ENCODE results near the gene NOS3.

- TF ChIP-seq ZNF431 (CRISPR knock-in tag; IDR thresholded peaks at IDR 0.05), result no peak
- TF ChIP-seq KAT8 (IDR thresholded peaks at IDR 0.05; ENCODE audit: low read depth), result no peak
- no peak for TF ChIP-seq SMC3 (conservative IDR thresholded peaks at IDR 0.05; ENCODE audit: insufficient read depth, low read depth, low read length)
Observed at GRCh38 chr7:150945171-150945852, 45.5 kb upstream of the NOS3 start.

All from K562 (cell line).